Occipital lobe (tissue), 2 donors: ENCODE results near the gene TTYH1. TPM values are rescaled to one million over a fixed set of nuclear protein-coding genes. Genes with fewer than 3 reads are reported as not detected.
"Not testable (repeated sequence)": the region's sequence is repeated elsewhere in the genome, so short reads cannot be mapped to it uniquely, and the experiment has no call there.

Source experiments
- DNase-seq: peaks from one replicate; lab custom pipeline; 2025; lab: John Stamatoyannopoulos, UW
- total RNA-seq: library from RNA; depleted of rRNA; stranded (reverse); fragments of >200 nt; gene quantifications from one replicate; pipeline ENCODE4 v1.2.3, GENCODE V29; 2014

The TTYH1 gene
- total RNA-seq, 1 donor from 2014 or later: 74.7 TPM

- no peak for DNase-seq
Observed at GRCh38 chr19:54459282-54460229, 44.3 kb downstream of the TTYH1 start.

- DNase-seq: no peak
Observed at GRCh38 chr19:54460230-54461005, 45.2 kb downstream of the TTYH1 start.

DNA sequence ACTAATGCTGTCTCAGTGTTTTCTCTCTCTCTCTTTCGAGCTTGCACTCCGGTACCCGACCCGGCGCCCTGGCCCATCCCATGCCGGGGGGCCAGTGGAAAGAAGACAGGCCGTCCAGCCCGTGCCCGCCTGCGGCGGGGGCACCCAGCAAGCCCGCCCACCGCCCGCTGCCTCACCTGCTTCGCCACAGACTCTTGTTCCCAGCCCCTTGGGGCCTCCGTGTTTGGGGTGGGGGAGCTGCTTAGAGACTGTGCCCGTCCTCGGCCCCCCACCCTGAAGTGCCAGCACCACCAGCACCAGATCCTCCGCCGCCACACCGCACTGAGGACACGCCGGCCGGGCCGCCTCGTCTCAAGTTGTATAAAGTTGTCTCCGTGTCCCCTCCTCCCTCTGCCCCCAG is 45.9 kb downstream of the TTYH1 start:
- DNase-seq: no peak

DNA sequence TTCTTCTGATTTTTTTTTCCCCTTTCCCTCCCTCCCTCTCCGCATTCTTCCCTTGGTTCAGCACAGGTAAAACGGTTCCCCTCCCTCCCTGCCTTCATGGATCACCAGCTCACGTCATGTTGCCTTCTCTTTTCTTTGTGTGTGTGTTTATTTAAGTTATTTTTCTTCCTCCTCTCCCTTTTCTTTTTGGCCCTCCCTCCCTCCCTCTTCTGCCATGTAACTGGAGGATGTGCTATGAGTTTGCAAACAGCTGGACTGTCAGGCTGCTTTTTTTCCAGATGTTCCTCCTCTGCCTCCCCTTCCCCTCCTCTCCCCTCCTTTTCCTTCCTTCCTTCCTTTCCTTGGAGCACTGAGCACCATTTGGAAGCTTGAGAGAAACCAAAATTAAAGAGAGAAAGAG is 46.3 kb downstream of the TTYH1 start:
- no peak for DNase-seq

GRCh38 chr19:54462047-54462654 is 46.9 kb downstream of the TTYH1 start:
- no peak for DNase-seq

GRCh38 chr19:54462655-54463530 is 47.6 kb downstream of the TTYH1 start:
- no peak for DNase-seq

GRCh38 chr19:54463531-54464043 is 48.3 kb downstream of the TTYH1 start, which contains the start of gene LENG9:
LENG9 (minus strand) TSS chr19:54463778; CDS start chr19:54463526, 252 bp downstream.
- peak; percentile 91 for DNase-seq

- peak; percentile 79 for DNase-seq
Observed at GRCh38 chr19:54464044-54464629, 48.9 kb downstream of the TTYH1 start.

DNA sequence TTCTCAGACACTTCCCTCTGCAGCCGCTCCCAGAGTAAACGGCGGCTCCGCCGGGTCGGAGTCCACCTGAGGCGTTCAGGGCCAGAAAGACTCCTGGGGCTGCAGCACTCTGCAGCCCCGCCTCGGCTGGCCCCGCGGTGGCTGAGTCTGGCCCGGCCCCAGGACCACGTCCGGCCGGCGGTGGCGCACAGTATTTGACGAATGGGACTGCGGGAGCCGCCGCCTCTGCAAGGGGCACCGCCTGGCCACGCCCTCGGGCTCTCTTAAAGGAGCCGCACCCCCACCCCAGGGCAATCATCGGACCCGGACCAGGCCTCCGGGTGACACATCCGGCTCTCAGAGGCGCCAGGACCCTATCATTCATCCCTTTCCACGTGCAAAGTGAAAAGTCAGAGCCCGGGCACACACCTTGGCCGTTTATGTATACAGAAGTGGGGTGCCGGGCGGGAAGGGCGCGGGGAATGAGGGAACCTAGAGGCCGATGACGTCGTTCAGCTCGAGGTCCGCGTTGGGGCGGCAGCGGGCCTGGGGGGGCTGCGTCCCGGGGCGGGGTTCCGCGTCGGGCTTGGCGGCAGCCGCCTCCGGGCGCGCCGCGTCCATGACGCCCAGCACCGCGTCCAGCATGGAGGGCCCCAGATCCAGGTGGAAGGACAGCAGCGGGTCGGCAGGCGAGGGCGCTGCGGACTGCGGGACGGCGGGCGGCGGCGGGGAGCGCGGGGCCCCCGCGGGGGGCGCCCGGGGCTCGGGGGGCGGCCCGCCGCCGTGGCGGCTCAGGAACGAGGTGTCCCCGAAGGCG is 49.6 kb downstream of the TTYH1 start:
- peak; percentile 77 for DNase-seq

- DNase-seq: no peak
Observed at GRCh38 chr19:54465426-54466109, 50.3 kb downstream of the TTYH1 start.

DNA sequence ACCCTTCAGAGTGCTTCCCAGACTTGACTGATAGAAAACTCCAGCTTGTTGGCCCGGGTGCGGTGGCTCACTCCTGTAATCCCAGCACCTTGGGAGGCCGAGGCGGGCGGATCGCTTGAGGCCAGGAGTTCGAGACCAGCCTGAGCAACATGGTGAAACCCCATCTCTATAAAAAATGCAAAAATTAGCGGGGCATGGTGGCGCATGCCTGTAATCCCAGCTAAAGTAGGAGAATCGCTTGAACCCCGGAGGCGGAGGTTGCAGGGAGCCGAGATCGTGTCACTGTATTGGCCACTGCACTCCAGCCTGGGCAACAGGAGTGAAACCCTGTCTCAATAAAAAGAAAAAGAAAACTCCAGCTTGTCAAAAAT is 50.8 kb downstream of the TTYH1 start:
- not testable (repeated sequence) for DNase-seq

GRCh38 chr19:54469496-54469934 is 54.3 kb downstream of the TTYH1 start:
- DNase-seq: no peak

- DNase-seq: no peak
Observed at GRCh38 chr19:54470276-54470887, 55.1 kb downstream of the TTYH1 start.

- DNase-seq: no peak
Observed at GRCh38 chr19:54470991-54471782, 55.9 kb downstream of the TTYH1 start.

DNA sequence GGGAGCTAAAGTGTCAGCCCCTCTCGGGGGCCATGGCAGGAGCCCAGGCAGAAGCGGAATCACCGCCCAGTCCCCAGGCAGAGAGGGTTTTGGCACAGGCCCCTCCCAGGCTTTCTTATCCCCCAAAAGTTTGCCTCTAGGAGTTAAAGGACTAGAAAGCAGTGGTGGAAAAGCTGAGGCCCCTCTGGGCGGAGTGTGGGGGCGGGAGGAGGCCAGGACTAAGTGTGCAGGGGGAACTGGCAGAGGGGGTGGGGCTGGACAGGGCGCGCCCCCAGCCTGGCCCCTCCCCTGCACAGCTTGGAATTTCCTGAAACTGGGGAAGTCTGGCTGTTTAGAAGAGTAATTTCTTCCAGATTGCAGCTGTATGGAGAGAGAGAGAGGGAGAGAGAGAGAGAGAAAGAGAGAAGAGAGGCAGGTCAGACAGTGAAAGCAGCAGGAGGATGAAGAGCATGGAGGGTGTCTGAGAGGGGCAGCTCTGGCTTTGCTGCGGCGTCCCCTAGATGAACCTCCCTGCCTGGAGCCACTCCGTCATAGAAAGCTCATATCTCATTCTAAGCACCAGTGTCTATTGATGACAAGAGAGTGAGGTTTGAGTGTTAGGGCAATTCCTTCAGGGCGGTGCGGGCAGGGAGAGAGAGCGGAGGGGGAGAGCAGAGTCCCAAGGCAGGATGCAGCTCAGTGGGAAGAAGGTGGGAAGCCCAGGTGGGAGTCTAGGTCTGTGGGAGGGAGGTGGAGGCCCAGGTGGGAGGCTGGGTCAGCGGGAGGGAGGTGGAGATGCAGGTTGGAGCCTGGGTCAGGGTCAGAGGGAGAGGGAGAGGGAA is 58.0 kb downstream of the TTYH1 start, which contains the start of gene CDC42EP5:
Gene CDC42EP5, minus strand, starts transcription at position 226 of the 821 bp plus-strand sequence. CDS start 7,749 bp downstream, outside the sequence.
- DNase-seq: no peak

DNA sequence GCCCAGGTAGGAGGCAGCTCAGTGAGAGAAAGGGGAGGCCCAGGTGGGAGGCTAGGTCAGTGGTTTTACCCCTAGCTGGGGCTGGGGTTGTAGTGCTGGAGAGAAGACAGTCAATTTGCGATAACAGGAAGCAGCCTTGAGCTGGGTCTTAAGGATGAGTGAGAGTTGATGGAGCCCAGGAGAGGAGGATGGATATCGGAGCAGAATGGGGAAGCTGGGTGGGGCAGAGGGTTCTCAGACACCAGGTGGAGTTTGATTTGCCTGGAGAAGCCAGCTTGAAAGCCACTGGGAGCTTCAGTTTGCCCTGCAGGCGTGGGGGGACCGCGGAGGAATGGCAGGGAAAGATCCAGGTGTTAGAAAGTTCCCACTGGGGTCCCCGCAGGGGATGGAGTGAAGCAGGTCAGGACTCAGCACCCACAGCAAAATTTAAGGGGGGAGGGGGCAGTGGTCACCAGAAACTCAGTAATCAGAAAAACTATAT is 58.7 kb downstream of the TTYH1 start:
- no peak for DNase-seq
